Posterior vena cava (tissue), 2 donors: Measurements from ENCODE around the gene INKA2. TPM values are rescaled to one million over a fixed set of nuclear protein-coding genes. Genes with fewer than 3 reads are reported as not detected.

Experiments used
- DNase-seq: peaks from one replicate; pipeline ENCODE4 v3.0.0-alpha.2; 2020; ENCODE audit warnings: low spot score
- intact Hi-C, 2 donors: fragments of 100-400 bp; cut with DNase I; formaldehyde crosslinking; loops; one replicate each; pipeline versions ENCODE4 v1.14.1 to v1.14.2; 2022 to 2023
- total RNA-seq, 2 donors: library from RNA; stranded (reverse); fragmentation: NEBNext Ultra II Directional; extraction: Animal tissue kit (Norgen Biotek cat#: 25700); gene quantifications; one replicate each; pipeline ENCODE4 v1.2.1, GENCODE V29; 2021
- donor health status: DM: yes; HTN: yes; CAD: no.
- donor health status: DM: yes; HTN: yes; CAD: no.

The INKA2 gene
- total RNA-seq, 2 donors from 2014 or later = 12.4 to 16.1 TPM

DNA sequence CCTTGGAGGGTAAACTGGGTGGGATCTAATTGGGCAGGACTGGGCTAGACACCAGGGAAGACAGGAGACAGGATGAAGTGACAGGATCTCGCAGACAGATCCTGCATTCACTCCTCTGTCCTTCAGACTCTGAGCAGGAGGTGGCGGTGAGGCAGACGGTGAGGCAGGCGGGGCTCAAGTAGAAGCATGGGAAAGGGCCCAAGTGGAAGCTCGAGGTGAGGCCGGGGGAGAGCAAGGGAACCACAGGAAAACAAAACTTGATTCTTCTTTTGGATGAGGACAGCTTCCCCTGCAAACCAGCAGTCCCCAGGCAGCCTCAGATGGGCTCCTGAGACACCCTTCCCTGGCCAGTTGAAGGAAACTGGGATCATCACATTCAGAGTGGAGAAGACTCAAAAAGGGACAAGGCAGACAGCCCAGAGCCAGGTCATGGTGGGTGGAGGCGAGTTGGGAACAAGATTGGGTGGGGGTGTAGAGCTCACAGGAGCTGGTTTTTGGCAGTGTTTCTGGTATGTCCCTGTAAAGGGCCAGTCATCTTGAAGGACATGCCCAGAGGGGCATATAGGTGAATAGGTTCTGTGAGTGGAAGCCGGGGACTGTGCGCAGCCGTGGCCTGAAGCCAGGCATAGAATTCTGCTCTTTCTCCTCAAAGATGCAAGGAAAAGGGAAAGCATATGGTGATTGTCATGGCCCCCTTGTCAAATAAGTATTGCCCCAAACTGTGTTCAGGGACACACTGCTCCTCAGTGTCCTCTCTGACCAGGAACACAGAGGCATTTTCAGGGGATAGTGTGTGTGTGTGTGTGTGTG, 18.0 kb downstream of the INKA2 start:
- no peak for DNase-seq
- intact Hi-C loops = no loop called here

DNA sequence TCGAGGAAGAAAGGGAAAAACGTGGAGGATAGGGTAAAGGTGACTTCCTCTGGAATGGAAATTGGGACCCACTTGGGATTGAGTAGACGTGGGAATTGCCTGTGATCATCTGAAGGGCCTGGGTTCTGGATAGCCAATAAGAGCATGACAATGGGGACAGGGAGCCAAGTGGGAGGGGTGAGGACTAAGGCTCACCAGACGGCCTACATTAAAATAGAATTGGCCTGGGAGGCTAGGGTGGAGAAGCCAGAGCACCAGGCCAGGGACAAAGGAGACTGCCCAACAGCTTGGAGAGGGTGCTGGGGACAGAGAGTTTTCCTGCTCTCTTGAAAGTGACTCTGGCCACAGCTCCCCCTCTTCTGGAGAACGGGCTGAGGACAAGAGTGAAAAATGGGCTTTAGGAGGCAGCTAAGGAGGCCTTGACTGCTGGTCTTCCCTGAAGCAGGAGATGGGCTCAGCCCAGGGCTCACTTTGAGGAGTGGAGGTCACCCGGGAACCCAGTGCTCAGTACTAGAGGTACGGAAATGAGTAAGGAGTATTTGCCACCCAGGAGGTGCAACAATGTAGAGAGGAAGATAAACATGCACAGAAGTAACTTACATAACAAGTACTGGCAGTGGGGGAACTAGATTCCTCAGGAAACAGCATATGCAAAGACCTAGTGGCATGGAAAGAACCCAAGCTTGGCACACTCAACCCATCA, 18.8 kb downstream of the INKA2 start:
- intact Hi-C loops = no loop called here
- no peak for DNase-seq

DNA sequence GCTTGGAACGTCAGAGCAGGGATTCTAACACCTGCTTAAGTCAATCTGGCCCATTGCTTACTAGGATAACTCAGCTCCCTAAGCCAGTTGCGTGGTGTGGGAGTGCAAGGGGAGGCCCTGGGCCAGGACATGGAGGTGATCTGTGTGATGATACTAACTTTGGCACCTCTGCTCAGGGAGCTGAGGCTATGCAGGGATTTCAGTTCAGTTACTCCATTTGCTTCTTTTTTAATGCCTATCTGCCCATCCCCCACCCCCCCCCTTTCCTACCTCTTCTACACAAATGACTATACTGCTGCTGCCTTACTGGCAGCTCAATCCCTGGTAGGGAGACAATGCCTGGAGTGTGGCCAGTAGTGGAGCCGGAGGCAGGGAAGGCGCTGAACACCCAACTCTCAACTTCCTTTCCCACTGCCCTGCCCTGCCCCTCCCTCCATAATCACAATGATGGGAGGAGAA, 19.5 kb downstream of the INKA2 start:
- intact Hi-C loops = loop anchor here in 1 of 2 donors (5.0 kb wide), 1 partner anchor 33 kb away; no protein-coding TSS in a partner anchor
- no peak for DNase-seq

DNA sequence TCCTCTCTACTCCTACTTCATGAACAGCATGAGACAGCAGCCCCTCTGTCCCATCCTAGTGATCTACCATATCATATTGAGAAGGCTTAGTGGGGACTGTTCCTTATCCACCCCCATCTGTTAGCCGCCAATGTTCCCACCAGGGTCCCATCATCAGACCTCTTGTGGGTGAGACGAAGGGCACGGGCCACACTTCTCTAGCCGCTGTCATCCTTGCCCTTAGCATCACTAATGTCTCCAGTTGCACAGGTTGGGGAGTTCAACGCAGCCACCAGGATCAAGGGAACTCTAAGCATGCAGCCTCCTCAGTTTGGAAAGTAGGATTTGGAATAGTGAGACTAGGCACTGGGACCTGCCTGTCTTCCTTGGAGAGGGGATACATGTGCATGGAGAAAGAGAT, 20.1 kb downstream of the INKA2 start:
- DNase-seq = no peak
- intact Hi-C loops = loop anchor here in 1 of 2 donors (5.0 kb wide), 1 partner anchor 33 kb away; no protein-coding TSS in a partner anchor

DNA sequence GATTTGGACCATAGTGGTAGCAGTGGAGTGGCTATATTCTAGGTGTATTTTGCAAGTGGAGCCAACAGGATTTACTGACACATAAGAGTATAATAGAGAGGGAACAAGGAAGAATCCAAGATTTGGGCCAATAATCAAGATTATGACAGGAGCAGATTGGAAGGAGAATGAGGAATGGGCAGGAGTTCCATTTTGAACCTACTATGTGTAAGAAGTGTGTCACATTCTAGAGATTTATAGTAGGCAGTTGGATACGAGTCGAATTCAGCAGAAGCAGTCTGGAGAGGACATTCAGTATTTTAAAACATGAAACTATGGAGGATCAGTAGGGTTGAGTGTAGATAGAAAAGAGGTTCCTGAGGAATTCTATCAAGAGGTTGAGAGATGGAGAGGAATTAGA, 21.7 kb downstream of the INKA2 start:
- intact Hi-C loops = loop anchor here in 1 of 2 donors (5.0 kb wide), 1 partner anchor 35 kb away; no protein-coding TSS in a partner anchor
- DNase-seq = no peak

DNA sequence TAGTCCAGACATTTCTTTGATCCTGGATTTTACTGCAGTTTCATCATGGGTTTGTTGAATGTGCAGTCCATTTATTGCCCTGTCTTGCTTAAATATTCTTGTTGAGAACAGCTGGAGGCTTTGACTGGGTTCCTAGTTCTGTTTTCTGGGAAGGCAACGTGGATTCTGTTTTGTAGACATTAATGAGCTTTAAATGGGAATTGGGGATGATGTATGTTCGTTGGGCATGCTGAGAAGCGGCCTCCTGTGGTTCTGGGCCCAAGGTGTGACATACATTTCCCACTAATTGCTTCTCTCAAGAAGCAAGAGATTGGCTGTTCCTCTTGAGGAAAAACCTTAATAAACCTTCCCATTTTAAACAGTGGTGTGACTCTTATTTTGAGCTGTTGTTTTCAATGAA, 22.9 kb downstream of the INKA2 start:
- no peak for DNase-seq
- intact Hi-C loops = loop anchor here in 1 of 2 donors (5.0 kb wide), 1 partner anchor 36 kb away; no protein-coding TSS in a partner anchor

DNA sequence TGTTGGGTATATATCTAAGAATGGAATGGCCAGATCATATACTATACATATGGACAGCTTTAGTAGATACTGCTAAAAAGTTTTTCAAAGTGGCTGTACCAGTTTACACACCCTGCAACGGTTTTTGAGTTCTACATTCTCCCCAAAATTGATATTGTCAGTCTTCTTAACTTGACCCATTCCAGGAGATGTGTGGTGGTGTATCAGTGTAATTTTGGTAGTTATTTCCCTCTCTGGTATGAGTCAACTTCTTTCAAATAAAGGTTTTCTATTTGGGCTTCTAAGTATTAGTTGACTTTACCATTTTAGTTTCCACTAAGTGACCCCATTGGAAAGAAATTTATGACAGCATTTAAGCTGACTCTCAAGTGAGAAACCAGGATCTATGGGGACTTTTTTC, 29.2 kb downstream of the INKA2 start:
- DNase-seq = no peak
- intact Hi-C loops = no loop called here

DNA sequence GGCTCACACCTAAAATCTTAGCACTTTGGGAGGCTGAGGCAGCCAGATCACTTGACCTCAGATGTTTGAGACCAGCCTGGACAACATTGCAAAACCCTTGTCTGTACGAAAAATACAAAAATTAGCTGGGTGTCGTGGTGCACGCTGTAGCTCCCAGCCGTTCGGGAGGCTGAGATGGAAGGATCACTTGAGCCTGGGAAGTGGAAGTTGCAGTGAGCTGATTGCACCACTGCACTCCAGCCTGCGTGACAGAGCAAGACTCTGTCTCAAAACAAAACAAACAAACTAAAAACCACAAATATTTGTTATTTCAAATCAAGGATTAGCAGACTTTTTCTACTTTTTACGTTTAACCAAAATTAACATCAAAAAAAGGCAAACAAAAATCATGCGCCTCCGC, 31.3 kb downstream of the INKA2 start:
- no peak for DNase-seq
- intact Hi-C loops = no loop called here

DNA sequence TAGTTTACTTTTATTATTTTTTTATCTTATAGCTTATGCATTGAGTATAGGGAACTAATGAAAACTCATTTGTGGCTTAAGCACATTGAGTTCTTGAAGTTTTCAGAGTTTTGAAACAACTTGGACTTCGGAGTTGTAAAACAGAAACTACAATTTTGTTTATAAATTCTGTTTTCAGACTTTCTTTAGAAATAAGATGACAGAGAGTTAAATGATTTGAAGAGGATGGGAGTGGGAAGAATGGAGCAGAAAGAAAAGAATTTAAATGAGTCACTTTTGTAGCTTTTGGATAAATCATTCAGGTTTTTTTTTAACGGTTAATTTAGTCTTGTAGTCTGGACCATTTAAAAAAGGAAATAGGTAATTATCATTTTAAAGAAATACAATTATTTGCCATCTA, 32.3 kb downstream of the INKA2 start:
- DNase-seq = no peak
- intact Hi-C loops = no loop called here

DNA sequence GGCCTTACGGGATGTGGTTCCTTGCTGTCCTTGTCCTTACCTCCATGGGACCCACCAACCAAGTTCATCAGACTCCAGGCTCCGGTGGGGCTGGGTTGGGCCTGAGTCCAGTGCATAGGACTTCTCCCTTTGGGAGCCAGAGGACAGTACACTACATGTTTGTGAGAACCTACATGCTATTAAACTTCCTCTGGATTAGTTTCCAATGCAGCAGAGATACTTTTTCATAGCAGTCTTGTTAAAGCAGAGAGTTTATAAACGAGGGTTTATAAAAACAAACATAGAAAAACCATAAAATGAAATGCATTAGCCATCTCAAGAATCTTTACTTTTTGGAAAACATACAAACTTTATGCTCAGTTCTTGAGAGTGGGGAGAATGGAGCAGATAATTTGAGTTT, 33.4 kb downstream of the INKA2 start:
- no peak for DNase-seq
- intact Hi-C loops = no loop called here

DNA sequence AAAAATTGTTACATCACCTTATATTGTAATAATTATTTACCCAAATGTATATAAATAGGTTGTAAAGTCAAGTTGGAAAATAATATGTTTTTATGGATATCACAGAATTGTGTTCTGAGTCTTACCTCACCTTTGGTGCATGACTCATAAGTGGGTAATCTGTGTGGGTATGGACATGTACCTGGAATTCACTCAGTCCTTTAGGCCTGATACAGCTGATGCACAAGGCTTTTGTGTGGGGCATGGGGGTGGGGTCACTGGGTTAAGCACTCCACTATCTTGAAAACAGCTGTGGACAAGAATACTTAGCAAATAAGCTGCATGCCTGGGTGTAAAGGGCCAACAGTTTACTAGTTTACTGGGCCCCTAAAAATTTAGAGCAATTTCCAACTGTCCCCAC, 34.4 kb downstream of the INKA2 start:
- no peak for DNase-seq
- intact Hi-C loops = no loop called here

DNA sequence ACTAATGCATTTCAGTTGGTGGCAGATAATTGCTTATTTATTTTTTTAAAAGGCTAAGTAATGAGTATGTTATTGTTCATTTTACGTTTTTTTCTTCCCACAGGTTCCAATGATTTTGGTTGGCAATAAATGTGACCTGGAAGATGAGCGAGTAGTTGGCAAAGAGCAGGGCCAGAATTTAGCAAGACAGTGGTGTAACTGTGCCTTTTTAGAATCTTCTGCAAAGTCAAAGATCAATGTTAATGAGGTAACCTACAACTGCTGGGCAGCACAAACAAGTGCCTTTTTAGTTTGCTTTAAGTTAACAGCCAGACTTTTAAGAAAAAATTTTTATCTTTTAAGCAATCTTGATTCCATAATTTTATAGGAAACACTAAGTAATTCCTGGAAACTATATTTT, 35.0 kb downstream of the INKA2 start:
- no peak for DNase-seq
- intact Hi-C loops = no loop called here

DNA sequence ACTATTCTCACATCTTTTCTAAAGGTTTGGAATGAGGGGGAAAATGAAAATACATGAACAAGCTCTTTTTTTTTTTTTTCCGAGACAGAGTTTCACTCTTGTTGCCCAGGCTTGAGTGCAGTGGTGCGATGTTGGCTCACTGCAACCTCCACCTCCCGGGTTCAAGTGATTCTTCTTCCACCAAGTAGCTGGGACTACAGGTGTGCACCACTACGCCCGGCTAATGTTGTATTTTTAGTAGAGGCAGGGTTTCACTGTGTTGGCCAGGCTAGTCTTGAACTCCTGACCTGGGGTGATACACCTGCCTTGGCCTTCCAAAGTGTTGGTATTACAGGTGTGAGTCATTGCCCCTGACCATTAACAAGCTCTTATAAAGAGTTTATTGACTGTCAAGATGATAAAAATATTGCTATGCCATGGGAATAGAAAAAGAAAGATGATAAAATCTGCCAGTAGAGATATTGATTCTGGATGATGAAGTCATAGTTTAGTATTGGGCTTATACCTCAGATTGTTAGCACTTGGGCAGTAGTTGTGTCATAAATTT, 36.6 kb downstream of the INKA2 start:
- no peak for DNase-seq
- intact Hi-C loops = no loop called here

DNA sequence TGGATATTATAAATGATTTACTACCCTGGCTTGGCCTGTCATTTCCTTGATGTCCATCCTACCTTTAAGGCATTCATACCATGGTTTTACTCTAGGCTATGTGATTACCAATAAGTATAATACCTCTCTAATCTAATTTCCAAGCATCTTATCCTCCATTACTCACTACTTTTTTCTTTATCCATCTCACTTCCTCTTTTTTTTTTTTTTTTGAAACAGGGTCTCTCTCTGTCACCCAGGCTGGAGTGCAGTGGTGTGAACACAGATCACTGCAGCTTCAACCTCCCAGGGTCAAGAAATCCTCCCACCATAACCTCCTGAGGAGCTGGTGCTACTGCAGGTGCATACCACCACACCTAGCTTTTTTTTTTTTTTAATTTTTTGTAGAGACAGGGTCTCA, 39.9 kb downstream of the INKA2 start:
- no peak for DNase-seq
- intact Hi-C loops = no loop called here

DNA sequence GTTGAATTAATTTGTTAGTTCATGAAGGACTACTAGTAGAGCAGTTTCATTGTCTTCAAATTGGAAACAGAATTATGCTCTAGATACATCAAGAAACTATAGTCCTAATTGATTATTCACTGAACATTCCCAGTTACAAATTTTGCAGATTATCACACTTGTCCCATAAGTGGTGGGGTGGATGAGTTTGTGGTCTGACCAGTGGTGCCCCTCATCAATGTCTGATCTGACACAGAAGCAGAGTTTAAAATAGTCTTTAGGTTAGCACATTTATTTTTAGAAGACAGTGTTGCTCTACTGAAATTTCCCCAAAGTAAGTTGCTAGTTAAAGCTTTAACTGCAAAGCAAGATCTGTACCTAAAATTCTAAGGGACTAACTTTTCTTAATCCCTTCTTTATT, 42.9 kb downstream of the INKA2 start:
- DNase-seq = no peak
- intact Hi-C loops = no loop called here

DNA sequence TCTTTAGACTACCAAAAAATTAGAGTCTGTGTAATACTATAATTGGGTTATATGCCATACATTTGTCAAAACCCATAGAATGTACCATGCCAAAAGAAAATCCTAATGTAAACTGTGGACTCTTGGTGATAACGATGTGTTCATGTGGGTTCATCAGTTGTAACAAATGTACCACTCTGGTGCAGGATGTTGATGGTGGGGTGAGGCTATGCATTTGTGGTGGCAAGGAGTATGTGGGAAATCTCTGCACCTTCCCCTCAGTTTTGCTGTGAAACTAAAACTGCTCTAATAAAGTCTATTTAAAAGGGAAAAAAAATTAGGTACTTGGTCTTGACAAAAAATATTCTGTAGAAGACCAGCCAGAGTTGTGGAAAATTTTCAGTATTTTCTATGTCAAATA, 43.4 kb downstream of the INKA2 start:
- DNase-seq = no peak
- intact Hi-C loops = no loop called here

DNA sequence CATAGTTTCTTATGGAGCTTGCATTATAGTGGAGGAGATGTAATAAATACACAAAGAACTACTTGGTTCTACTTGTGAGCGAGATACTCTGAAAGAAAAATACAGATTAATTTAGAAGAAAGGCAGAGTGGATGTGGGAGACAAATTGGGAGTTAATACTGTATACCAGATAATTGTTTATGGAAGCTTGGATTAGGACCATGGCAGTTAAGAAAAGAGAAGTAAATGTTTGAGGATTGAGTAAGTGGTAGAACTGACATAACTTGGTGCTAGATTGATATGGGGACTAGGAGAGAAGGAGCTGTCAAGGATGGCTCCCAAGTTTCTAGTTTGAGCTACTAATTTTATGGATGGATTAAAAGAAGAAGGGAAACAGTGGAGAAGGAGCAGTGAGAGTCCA, 47.3 kb downstream of the INKA2 start:
- intact Hi-C loops = loop anchor here in 1 of 2 donors (5.0 kb wide), 1 partner anchor 555 kb away; no protein-coding TSS in a partner anchor
- no peak for DNase-seq

DNA sequence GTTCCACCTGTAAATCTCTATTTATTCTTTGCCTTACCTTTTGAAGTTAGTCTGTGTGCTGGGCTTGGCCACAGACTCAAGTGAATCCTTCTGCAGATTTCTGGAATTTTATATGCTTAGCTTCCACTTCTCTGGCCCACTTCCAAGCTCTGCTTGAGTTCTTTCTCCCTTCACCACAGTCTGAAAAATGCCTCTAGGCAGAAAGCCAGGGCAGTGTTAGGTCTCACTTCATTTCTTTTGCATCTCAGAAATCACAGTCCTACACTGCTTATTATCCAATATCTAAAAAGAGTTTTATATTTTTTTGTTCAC, 48.9 kb downstream of the INKA2 start:
- intact Hi-C loops = loop anchor here in 1 of 2 donors (5.0 kb wide), 1 partner anchor 553 kb away; no protein-coding TSS in a partner anchor
- DNase-seq = no peak
